ENCODE measurements around the gene MASP2. TPM values are rescaled to one million over a fixed set of nuclear protein-coding genes. Genes with fewer than 3 reads are reported as not detected.

The MASP2 gene
- total RNA-seq, 1 experiment from 2014 or later = 0.25 TPM

DNA sequence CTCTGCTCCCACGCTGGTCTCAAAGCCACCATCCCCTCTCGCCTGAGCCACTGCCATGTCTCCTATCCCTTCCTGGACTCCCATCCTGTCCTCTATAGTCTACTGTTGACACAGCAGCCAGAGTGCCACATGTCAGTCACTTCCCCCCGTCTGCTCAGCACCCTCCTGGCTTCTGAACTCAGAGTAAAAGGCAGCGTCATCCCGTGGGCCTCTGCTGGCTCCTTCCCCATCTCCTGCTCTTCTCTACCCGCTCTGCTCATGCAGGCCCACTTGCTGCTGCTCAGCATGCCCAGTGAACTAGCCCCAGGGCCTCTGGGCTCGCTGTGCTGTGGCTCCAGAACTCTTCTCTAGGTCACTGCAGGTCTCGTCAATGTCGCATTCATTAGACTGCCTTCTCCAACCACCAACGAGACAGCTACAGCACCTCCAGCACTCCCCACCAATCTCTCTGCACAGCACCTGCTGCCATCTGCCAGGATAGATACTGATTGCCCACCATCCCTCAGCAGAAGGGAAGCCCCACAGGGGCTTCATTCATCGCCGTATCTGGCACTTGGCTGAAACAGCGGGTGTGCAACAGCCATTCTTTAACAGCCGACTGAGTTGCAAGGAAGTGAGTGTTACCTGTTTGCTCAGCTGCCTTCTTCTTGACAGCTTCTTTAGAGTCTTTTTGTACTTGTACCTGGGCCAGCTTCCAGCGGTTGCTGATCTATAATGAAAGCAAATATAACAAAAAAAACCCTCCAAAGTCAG is 24.6 kb upstream of the MASP2 start:
- RAD21 ChIA-PET (ENCODE audit: low non-redundant PET in 1 of 2, low total read pairs in 2 of 2, uncharacterized antibody in 2 of 2, unreplicated experiment in 2 of 2) = no interaction called here
- Histone ChIP-seq H3K27ac (ENCODE audit: low read depth, low read length) (no peak overlapping the region), H3K4me2 (ENCODE audit: low read length) (no peak overlapping the region), H4K20me1 (ENCODE audit: insufficient read depth) (no peaks in the 10 kb centered on the region), H3K79me2 (ENCODE audit: insufficient read depth, low read length) (no peaks in the 10 kb centered on the region), H3K4me3 (replicated peaks in 1 of 2; ENCODE audit: low read depth in 1 of 2, low read length in 2 of 2) (no peak overlapping the region), H3K9me3 (ENCODE audit: control insufficient read depth in 1 of 2, insufficient read depth in 1 of 2, low read depth in 1 of 2, low read length in 2 of 2) (no peaks in the 10 kb centered on the region), H3K27me3 (ENCODE audit: insufficient read depth, low read length) (no peaks in the 10 kb centered on the region), H3K36me3 (ENCODE audit: control insufficient read depth in 1 of 2, insufficient read depth in 2 of 2, low read length in 2 of 2) (peaks cover 61 to 79% of the 10 kb centered on the region in 2 experiments), H3K9ac (ENCODE audit: low read length) (no peak overlapping the region), H2AFZ (ENCODE audit: low read depth, low read length, poor library complexity, severe bottlenecking) (no peak overlapping the region), H3K4me1 (ENCODE audit: control insufficient read depth in 1 of 2, insufficient read depth in 2 of 2, low read length in 2 of 2) (no peaks in the 10 kb centered on the region), H3K9me2 (ENCODE audit: insufficient read depth) (no peaks in the 10 kb centered on the region)
- CTCF ChIA-PET = no interaction called here
- TF ChIP-seq YY1 (IDR thresholded peaks at IDR 0.05; ENCODE audit: extremely low read depth, insufficient replicate concordance, low read depth, low read length) = no peak
- no peak for TF ChIP-seq SRF (IDR thresholded peaks at IDR 0.05; ENCODE audit: low read depth)
- no peak for DNase-seq (ENCODE audit: low read depth, low spot score)
- POLR2A ChIA-PET = interaction anchor here (1.4 kb wide), 1 partner anchor 28 kb away, joined by 3 read pairs; the partner anchor contains the start of gene EXOSC10
- BruUV-seq (replicated peaks) = no TSS peak
- intact Hi-C loops (cut with micrococcal nuclease) = no loop called here
- ATAC-seq = no peak

- BruUV-seq (replicated peaks) = no TSS peak
- Histone ChIP-seq H3K9me3 (ENCODE audit: control insufficient read depth in 1 of 2, insufficient read depth in 1 of 2, low read depth in 1 of 2, low read length in 2 of 2) (no peaks in the 10 kb centered on the region), H3K79me2 (ENCODE audit: insufficient read depth, low read length) (no peaks in the 10 kb centered on the region), H3K4me3 (replicated peaks in 1 of 2; ENCODE audit: low read depth in 1 of 2, low read length in 2 of 2) (no peak overlapping the region), H3K36me3 (ENCODE audit: control insufficient read depth in 1 of 2, insufficient read depth in 2 of 2, low read length in 2 of 2) (peaks cover 58 to 76% of the 10 kb centered on the region in 2 experiments), H2AFZ (ENCODE audit: low read depth, low read length, poor library complexity, severe bottlenecking) (no peak overlapping the region), H3K27me3 (ENCODE audit: insufficient read depth, low read length) (no peaks in the 10 kb centered on the region), H3K9me2 (ENCODE audit: insufficient read depth) (no peaks in the 10 kb centered on the region), H3K27ac (ENCODE audit: low read depth, low read length) (no peak overlapping the region), H3K4me2 (ENCODE audit: low read length) (no peak overlapping the region), H3K9ac (ENCODE audit: low read length) (no peak overlapping the region), H3K4me1 (ENCODE audit: control insufficient read depth in 1 of 2, insufficient read depth in 2 of 2, low read length in 2 of 2) (no peaks in the 10 kb centered on the region), H4K20me1 (ENCODE audit: insufficient read depth) (no peaks in the 10 kb centered on the region)
- no peak for ATAC-seq
- CTCF ChIA-PET = interaction anchor here (1.3 kb wide), 1 partner anchor 34 kb away, joined by 4 read pairs; no protein-coding TSS in a partner anchor
- intact Hi-C loops (cut with micrococcal nuclease) = no loop called here
- no peak for DNase-seq (ENCODE audit: low read depth, low spot score)
- POLR2A ChIA-PET = no interaction called here
- TF ChIP-seq CEBPB (IDR thresholded peaks at IDR 0.05; ENCODE audit: low read depth) (no peak), ZNF274 (IDR thresholded peaks at IDR 0.05; ENCODE audit: low read depth, low read length) (no peak), POLR2A (IDR thresholded peaks at IDR 0.05; ENCODE audit: borderline replicate concordance, extremely low read depth, insufficient read depth, insufficient read length) (no peak)
- TF ChIP-seq, protein P1, sequence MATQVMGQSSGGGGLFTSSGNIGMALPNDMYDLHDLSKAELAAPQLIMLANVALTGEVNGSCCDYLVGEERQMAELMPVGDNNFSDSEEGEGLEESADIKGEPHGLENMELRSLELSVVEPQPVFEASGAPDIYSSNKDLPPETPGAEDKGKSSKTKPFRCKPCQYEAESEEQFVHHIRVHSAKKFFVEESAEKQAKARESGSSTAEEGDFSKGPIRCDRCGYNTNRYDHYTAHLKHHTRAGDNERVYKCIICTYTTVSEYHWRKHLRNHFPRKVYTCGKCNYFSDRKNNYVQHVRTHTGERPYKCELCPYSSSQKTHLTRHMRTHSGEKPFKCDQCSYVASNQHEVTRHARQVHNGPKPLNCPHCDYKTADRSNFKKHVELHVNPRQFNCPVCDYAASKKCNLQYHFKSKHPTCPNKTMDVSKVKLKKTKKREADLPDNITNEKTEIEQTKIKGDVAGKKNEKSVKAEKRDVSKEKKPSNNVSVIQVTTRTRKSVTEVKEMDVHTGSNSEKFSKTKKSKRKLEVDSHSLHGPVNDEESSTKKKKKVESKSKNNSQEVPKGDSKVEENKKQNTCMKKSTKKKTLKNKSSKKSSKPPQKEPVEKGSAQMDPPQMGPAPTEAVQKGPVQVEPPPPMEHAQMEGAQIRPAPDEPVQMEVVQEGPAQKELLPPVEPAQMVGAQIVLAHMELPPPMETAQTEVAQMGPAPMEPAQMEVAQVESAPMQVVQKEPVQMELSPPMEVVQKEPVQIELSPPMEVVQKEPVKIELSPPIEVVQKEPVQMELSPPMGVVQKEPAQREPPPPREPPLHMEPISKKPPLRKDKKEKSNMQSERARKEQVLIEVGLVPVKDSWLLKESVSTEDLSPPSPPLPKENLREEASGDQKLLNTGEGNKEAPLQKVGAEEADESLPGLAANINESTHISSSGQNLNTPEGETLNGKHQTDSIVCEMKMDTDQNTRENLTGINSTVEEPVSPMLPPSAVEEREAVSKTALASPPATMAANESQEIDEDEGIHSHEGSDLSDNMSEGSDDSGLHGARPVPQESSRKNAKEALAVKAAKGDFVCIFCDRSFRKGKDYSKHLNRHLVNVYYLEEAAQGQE (IDR thresholded peaks at IDR 0.05; ENCODE audit: low read depth) = no peak
- RAD21 ChIA-PET (ENCODE audit: low non-redundant PET in 1 of 2, low total read pairs in 2 of 2, uncharacterized antibody in 2 of 2, unreplicated experiment in 2 of 2) = no interaction called here
Measured at GRCh38 chr1:11070876-11071275, 23.8 kb upstream of the MASP2 start.
